ENCODE data around the gene AKR1E2. TPM values are rescaled to one million over a fixed set of nuclear protein-coding genes. Genes with fewer than 3 reads are reported as not detected.

AKR1E2 gene
- total and polyA plus RNA-seq, 2 donors (not counting 3 experiments of a cell fraction or from before 2014, with no cell fraction given), result 4.0 to 8.2 TPM

- Histone ChIP-seq H2AFZ (ENCODE audit: low read depth, low read length) (no peak overlapping the region), H3K9ac (replicated peaks; ENCODE audit: extremely low read depth, insufficient read depth, low read length) (no peak overlapping the region), H3K36me3 (ENCODE audit: control insufficient read depth in 2 of 2, extremely low read depth in 1 of 2, insufficient read depth in 2 of 2, low read length in 2 of 2) (no peaks in the 10 kb centered on the region), H3K79me2 (ENCODE audit: control insufficient read depth, insufficient read depth, low read length) (no peaks in the 10 kb centered on the region), H3K27ac (ENCODE audit: insufficient read depth, low read depth, low read length) (no peak overlapping the region), H4K20me1 (replicated peaks; ENCODE audit: control insufficient read depth, extremely low read depth, insufficient read depth, low read length) (no peaks in the 10 kb centered on the region), H3K27me3 (ENCODE audit: control insufficient read depth in 2 of 2, insufficient read depth in 2 of 2, low read length in 2 of 2) (peaks cover 0 to 4% of the 10 kb centered on the region in 2 experiments), H3K9me1 (replicated peaks; ENCODE audit: control insufficient read depth, extremely low read depth, insufficient read depth, low read length) (no peaks in the 10 kb centered on the region), H3K4me2 (ENCODE audit: insufficient read depth, low read length) (no peak overlapping the region), H3K9me3 (replicated peaks; ENCODE audit: control insufficient read depth, insufficient read depth, low read length) (no peaks in the 10 kb centered on the region), H3K4me1 (ENCODE audit: control insufficient read depth, extremely low read depth, insufficient read depth, low read length) (no peaks in the 10 kb centered on the region), H3K4me3 (replicated peaks in 1 of 3; ENCODE audit: insufficient read depth in 1 of 3, low read depth in 1 of 3, low read length in 3 of 3) (no peak overlapping the region)
- no peak for FAIRE-seq
- CTCF ChIA-PET, result interaction anchor here (1.0 kb wide), 1 partner anchor 613 kb away, joined by 3 read pairs; no protein-coding TSS in a partner anchor
- dilution Hi-C loops (cut with MboI; ENCODE audit: extremely low pct_ligation_motif_present, low sequenced_read_pairs), result no loop called here
- intact Hi-C loops (cut with micrococcal nuclease), result no loop called here
- TF ChIP-seq POLR2A (IDR thresholded peaks at IDR 0.05; ENCODE audit: low read depth, low read length) (no peak), MAX (IDR thresholded peaks at IDR 0.05; ENCODE audit: insufficient read depth, insufficient read length) (no peak), GATA2 (IDR thresholded peaks at IDR 0.05; ENCODE audit: insufficient read depth, insufficient read length, low read depth, low read length) (no peak), JUN (IDR thresholded peaks at IDR 0.05; ENCODE audit: borderline replicate concordance, insufficient read depth, insufficient read length, low read depth) (no peak), MYC (IDR thresholded peaks at IDR 0.05; ENCODE audit: low read depth, low read length) (no peak), EZH2 (IDR thresholded peaks at IDR 0.05; ENCODE audit: borderline replicate concordance, low read depth, low read length, severe bottlenecking) (no peak), FOS (IDR thresholded peaks at IDR 0.05; ENCODE audit: borderline replicate concordance, insufficient read depth, low read length) (no peak), POLR2AphosphoS5 (IDR thresholded peaks at IDR 0.05; ENCODE audit: insufficient read depth, low read depth, low read length) (no peak)
- TF ChIP-seq, protein P1, sequence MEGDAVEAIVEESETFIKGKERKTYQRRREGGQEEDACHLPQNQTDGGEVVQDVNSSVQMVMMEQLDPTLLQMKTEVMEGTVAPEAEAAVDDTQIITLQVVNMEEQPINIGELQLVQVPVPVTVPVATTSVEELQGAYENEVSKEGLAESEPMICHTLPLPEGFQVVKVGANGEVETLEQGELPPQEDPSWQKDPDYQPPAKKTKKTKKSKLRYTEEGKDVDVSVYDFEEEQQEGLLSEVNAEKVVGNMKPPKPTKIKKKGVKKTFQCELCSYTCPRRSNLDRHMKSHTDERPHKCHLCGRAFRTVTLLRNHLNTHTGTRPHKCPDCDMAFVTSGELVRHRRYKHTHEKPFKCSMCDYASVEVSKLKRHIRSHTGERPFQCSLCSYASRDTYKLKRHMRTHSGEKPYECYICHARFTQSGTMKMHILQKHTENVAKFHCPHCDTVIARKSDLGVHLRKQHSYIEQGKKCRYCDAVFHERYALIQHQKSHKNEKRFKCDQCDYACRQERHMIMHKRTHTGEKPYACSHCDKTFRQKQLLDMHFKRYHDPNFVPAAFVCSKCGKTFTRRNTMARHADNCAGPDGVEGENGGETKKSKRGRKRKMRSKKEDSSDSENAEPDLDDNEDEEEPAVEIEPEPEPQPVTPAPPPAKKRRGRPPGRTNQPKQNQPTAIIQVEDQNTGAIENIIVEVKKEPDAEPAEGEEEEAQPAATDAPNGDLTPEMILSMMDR (IDR thresholded peaks at IDR 0.05; ENCODE audit: extremely low read depth in 1 of 2, insufficient read depth in 1 of 2, low read depth in 1 of 2, low read length in 2 of 2), result no peak
- BruUV-seq (replicated peaks), result no TSS peak
- DNase-seq (ENCODE audit: low read depth, low spot score), result no peak
- POLR2A ChIA-PET, result no interaction called here
These were observed 5.1 kb upstream of the AKR1E2 start for GRCh38 chr10:4820804-4821401.
